Measurements from ENCODE around the gene NPAS3.

GRCh38 chr14:33592297-33592696 is 653.6 kb downstream of the NPAS3 start:
- TF ChIP-seq CTCF (conservative IDR thresholded peaks at IDR 0.05; ENCODE audit: low read depth, low read length) = no peak
- TF ChIP-seq EZH2 (IDR thresholded peaks at IDR 0.05; ENCODE audit: borderline replicate concordance, low read depth, low read length, poor library complexity, severe bottlenecking) = no peak
